ENCODE measurements around the gene ASIC2. TPM values are rescaled to one million over a fixed set of nuclear protein-coding genes. Genes with fewer than 3 reads are reported as not detected.
A peak's percentile ranks its signal among the peaks of the same experiment; 100 is the strongest.

Gene ASIC2
- total RNA-seq, 1 donor from 2014 or later, result 0.36 TPM

DNA sequence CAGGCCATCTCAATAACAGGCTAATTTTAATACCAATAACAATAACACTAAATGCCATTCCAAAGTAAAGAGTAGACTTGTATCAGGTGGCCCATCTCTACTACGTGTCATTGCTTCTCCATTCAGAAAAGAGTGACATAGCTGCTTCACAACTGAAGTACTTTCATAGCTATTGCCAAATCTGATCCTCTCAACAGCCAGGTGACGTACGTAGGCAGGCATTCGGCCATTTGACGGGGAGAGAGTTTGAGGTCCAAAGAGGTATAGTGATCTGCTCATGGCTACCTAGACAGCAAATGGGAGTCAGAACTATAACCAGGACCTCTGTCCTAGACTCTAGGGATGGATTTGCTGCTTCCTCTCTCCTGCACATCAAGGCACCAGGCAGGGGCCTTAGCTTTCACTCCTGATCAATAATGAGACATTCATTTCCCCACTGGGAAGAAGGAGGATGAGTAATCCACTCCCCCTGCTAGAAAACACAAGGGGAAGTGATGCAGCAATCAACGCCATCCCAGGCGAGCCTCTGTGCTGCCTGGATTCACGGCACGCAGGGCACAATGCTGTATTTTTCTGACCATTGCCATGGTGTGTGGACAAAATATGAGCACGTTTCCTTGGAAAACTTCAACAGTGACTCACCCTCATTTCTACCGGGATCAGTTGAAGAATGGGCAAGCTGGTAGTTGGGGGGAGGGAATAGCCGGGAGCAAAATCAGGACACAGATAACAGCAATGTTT, 220.5 kb downstream of the ASIC2 start:
- Mint-ChIP-seq H3K27me3 (ENCODE audit: low read depth, unreplicated experiment) (peaks cover 24% of the 10 kb centered on the region), H3K9me3 (ENCODE audit: unreplicated experiment) (no peaks in the 10 kb centered on the region), H3K27ac (ENCODE audit: unreplicated experiment) (peak overlapping the region; percentile 63), H3K4me1 (ENCODE audit: low read depth, unreplicated experiment) (peaks cover 5% of the 10 kb centered on the region), H3K36me3 (ENCODE audit: low read depth, unreplicated experiment) (no peaks in the 10 kb centered on the region), H3K4me3 (ENCODE audit: unreplicated experiment) (no peak overlapping the region)
- Histone ChIP-seq H3K4me2 (ENCODE audit: low read length) (no peak overlapping the region), H2AFZ (ENCODE audit: low read depth, low read length) (no peak overlapping the region), H3K27me3 (ENCODE audit: insufficient read depth, low read length) (no peaks in the 10 kb centered on the region), H3K9ac (ENCODE audit: low read length) (no peak overlapping the region), H3K79me2 (ENCODE audit: insufficient read depth, low read length) (no peaks in the 10 kb centered on the region), H3K36me3 (ENCODE audit: insufficient read depth, low read length) (no peaks in the 10 kb centered on the region), H3K27ac (ENCODE audit: low read depth, low read length) (no peak overlapping the region), H4K20me1 (ENCODE audit: insufficient read depth, low read length) (no peaks in the 10 kb centered on the region), H3K4me1 (ENCODE audit: insufficient read depth, low read length) (no peaks in the 10 kb centered on the region), H3K9me3 (ENCODE audit: insufficient read depth, low read depth, low read length) (no peaks in the 10 kb centered on the region), H3K4me3 (ENCODE audit: insufficient read depth, low read depth, low read length) (no peak overlapping the region)
- peak; percentile 67 for DNase-seq (ENCODE audit: low read depth)
- TF ChIP-seq, protein P1, sequence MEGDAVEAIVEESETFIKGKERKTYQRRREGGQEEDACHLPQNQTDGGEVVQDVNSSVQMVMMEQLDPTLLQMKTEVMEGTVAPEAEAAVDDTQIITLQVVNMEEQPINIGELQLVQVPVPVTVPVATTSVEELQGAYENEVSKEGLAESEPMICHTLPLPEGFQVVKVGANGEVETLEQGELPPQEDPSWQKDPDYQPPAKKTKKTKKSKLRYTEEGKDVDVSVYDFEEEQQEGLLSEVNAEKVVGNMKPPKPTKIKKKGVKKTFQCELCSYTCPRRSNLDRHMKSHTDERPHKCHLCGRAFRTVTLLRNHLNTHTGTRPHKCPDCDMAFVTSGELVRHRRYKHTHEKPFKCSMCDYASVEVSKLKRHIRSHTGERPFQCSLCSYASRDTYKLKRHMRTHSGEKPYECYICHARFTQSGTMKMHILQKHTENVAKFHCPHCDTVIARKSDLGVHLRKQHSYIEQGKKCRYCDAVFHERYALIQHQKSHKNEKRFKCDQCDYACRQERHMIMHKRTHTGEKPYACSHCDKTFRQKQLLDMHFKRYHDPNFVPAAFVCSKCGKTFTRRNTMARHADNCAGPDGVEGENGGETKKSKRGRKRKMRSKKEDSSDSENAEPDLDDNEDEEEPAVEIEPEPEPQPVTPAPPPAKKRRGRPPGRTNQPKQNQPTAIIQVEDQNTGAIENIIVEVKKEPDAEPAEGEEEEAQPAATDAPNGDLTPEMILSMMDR (IDR thresholded peaks at IDR 0.05; ENCODE audit: insufficient read depth, low read depth, low read length), result no peak
- TF ChIP-seq EZH2 (IDR thresholded peaks at IDR 0.05; ENCODE audit: insufficient read depth, low read length), result no peak
- no peak for FAIRE-seq

DNA sequence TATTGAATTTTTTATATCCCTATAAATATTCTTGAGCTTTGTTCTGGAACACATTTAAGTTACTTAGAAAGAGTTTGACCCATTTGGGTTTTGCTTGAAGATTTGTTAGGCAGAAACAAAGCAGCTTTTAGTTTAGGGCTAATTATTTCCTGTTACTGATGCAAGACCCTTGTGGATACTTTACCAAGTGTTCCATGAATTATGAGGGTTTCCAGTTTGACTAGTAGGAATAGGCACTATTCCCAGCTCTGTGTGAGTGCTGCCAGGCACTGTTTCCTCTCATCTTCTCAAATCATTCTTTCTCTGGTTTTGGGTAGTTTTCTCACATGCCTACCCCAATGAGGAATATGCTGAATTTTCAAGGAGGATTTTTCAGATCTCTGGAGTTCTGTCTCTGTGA, 221.4 kb downstream of the ASIC2 start:
- H3K4me3 Mint-ChIP-seq (ENCODE audit: unreplicated experiment), result no peak overlapping the region
- Histone ChIP-seq H3K27me3 (ENCODE audit: insufficient read depth, low read length) (no peaks in the 10 kb centered on the region), H3K9me3 (ENCODE audit: insufficient read depth, low read depth, low read length) (no peaks in the 10 kb centered on the region), H3K79me2 (ENCODE audit: insufficient read depth, low read length) (no peaks in the 10 kb centered on the region), H4K20me1 (ENCODE audit: insufficient read depth, low read length) (no peaks in the 10 kb centered on the region), H3K36me3 (ENCODE audit: insufficient read depth, low read length) (no peaks in the 10 kb centered on the region), H3K4me1 (ENCODE audit: insufficient read depth, low read length) (no peaks in the 10 kb centered on the region), H3K4me3 (ENCODE audit: insufficient read depth, low read depth, low read length) (no peak overlapping the region), H3K27ac (ENCODE audit: low read depth, low read length) (no peak overlapping the region), H3K9ac (ENCODE audit: low read length) (no peak overlapping the region), H2AFZ (ENCODE audit: low read depth, low read length) (no peak overlapping the region), H3K4me2 (ENCODE audit: low read length) (no peak overlapping the region)
- TF ChIP-seq, protein P1 (IDR thresholded peaks at IDR 0.05; ENCODE audit: insufficient read depth, low read depth, low read length), result no peak
- no peak for TF ChIP-seq EZH2 (IDR thresholded peaks at IDR 0.05; ENCODE audit: insufficient read depth, low read length)
- DNase-seq (ENCODE audit: low read depth) (no peak), FAIRE-seq (no peak)
- no peaks in the 10 kb centered on the region for H3K9me3 Mint-ChIP-seq (ENCODE audit: unreplicated experiment)
- H3K4me1 Mint-ChIP-seq (ENCODE audit: low read depth, unreplicated experiment), result peaks cover 5% of the 10 kb centered on the region
- peaks cover 24% of the 10 kb centered on the region for H3K27me3 Mint-ChIP-seq (ENCODE audit: low read depth, unreplicated experiment)
- H3K36me3 Mint-ChIP-seq (ENCODE audit: low read depth, unreplicated experiment), result no peaks in the 10 kb centered on the region
- no peak overlapping the region for H3K27ac Mint-ChIP-seq (ENCODE audit: unreplicated experiment)

GRCh38 chr17:33057564-33057963, 235.5 kb downstream of the ASIC2 start:
- Histone ChIP-seq H2AFZ (ENCODE audit: low read depth, low read length) (no peak overlapping the region), H3K27me3 (ENCODE audit: insufficient read depth, low read length) (peaks cover under 1% of the 10 kb centered on the region), H3K36me3 (ENCODE audit: insufficient read depth, low read length) (no peaks in the 10 kb centered on the region), H3K4me3 (ENCODE audit: insufficient read depth, low read depth, low read length) (no peak overlapping the region), H3K79me2 (ENCODE audit: insufficient read depth, low read length) (no peaks in the 10 kb centered on the region), H3K4me2 (ENCODE audit: low read length) (no peak overlapping the region), H3K9ac (ENCODE audit: low read length) (no peak overlapping the region), H3K27ac (ENCODE audit: low read depth, low read length) (no peak overlapping the region), H4K20me1 (ENCODE audit: insufficient read depth, low read length) (no peaks in the 10 kb centered on the region), H3K4me1 (ENCODE audit: insufficient read depth, low read length) (no peaks in the 10 kb centered on the region), H3K9me3 (ENCODE audit: insufficient read depth, low read depth, low read length) (no peaks in the 10 kb centered on the region)
- Mint-ChIP-seq H3K36me3 (ENCODE audit: low read depth, unreplicated experiment) (no peaks in the 10 kb centered on the region), H3K27ac (ENCODE audit: unreplicated experiment) (no peak overlapping the region), H3K4me3 (ENCODE audit: unreplicated experiment) (no peak overlapping the region), H3K27me3 (ENCODE audit: low read depth, unreplicated experiment) (peaks cover 14% of the 10 kb centered on the region), H3K9me3 (ENCODE audit: unreplicated experiment) (peaks cover 5% of the 10 kb centered on the region), H3K4me1 (ENCODE audit: low read depth, unreplicated experiment) (peaks cover 8% of the 10 kb centered on the region)
- DNase-seq (ENCODE audit: low read depth) (no peak), FAIRE-seq (no peak)
- TF ChIP-seq, protein P1 (IDR thresholded peaks at IDR 0.05; ENCODE audit: insufficient read depth, low read depth, low read length), result no peak
- TF ChIP-seq EZH2 (IDR thresholded peaks at IDR 0.05; ENCODE audit: insufficient read depth, low read length), result no peak

Measured in astrocyte (in vitro differentiated cells and primary cell).